Activated CD8-positive, alpha-beta memory T cell treated with anti-CD3 and anti-CD28 coated beads for 48 hours (primary cell): Measurements from ENCODE around the gene PPM1B.
A peak's percentile ranks its signal among the peaks of the same experiment; 100 is the strongest.
"Not testable (repeated sequence)": the region's sequence is repeated elsewhere in the genome, so short reads cannot be mapped to it uniquely, and the experiment has no call there.

Experiments
- DNase-seq, 3 experiments: peaks; one replicate each; pipeline ENCODE4 v3.0.0-alpha.2; 2020; ENCODE audit warnings: low read depth in 2 of 3, low spot score in 2 of 3

Gene PPM1B

DNA sequence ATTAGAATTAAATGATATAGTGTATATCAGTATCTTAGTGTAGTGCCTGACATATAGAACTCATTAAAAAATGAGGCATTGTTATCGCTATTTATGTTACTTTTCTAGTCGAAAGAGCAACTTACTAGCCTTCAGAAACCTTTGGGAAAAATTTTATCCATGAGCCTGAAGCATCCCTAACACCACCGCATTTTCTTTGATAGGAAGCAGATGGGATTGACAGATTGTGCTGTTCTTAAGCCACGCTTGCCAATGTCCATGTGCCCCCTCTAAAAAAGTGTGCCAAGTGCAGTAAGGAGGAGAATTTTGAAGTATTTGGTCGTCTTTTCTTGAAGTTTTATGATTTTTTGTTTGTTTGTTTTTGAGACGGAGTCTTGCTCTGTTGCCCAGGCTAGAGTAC, 29.1 kb downstream of the PPM1B start:
- DNase-seq: no peak

DNA sequence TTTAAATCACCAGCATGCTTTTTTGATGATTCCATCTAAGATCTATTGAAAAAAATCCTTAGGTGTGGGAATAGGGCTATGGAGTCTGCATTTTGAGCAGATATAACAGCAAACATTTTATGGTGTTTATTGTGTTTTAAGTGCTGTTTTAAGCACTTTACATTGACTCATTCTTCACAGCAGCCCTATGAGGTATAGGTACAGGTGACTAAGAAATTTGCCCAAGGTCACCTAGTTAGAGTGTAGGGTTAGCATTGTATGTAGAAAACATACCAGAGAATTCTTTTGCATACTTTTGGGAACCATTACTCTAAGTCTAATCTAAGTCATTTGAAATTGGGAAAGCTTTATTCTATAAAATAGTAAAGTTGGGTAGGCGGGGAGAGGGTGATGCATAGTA, 31.3 kb downstream of the PPM1B start:
- no peak for DNase-seq

GRCh38 chr2:44200759-44201158, 32.1 kb downstream of the PPM1B start:
- no peak for DNase-seq

DNA sequence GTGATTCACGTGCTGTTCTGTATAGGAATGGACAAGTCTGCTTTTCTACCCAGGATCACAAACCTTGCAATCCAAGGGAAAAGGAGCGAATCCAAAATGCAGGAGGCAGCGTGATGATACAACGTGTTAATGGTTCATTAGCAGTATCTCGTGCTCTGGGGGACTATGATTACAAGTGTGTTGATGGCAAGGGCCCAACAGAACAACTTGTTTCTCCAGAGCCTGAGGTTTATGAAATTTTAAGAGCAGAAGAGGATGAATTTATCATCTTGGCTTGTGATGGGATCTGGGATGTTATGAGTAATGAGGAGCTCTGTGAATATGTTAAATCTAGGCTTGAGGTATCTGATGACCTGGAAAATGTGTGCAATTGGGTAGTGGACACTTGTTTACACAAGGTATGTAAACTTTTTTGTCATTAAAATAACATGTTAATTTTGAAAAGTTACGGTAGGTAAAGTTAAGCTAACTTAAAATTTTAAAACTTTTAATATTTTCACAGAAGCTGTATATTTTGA, 33.0 kb downstream of the PPM1B start:
- DNase-seq: no peak

DNA sequence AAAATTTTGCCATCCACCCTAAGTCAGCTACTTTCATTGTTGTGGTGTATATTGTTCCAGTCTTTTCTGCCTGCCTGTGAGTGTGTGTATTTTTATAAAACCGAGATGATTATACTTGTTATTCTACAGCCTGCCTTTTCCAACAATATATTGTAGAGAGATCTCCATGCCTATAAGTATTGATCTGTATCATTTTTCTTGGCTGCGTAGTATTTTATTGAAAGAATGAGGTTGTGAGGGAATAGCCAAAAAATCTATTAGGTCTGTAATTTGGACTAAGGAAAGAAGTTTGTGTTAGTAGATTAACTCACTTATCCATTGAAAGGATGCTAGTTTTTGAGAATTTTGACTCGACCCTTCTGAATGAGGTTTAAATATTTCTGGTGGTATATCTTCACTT, 34.9 kb downstream of the PPM1B start:
- no peak for DNase-seq

DNA sequence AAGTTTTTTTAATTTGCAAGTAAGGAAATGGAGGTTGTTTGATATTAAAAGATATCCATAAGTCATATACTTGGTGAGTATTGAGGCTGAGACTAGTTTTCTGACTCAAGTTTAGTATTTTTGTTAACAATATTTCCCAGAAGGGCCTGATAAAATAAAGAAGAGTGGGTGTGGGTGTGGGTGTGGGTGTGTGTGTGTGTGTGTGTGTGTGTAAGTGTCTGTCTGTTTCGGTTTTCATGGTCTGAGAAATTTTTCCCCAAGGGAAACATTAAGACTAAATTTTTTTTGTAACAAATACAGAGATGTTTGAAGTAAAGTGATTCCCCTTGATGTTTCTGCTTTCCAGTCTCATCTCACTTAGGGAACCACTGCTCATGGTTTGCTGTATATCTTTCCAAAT, 36.5 kb downstream of the PPM1B start:
- no peak for DNase-seq

DNA sequence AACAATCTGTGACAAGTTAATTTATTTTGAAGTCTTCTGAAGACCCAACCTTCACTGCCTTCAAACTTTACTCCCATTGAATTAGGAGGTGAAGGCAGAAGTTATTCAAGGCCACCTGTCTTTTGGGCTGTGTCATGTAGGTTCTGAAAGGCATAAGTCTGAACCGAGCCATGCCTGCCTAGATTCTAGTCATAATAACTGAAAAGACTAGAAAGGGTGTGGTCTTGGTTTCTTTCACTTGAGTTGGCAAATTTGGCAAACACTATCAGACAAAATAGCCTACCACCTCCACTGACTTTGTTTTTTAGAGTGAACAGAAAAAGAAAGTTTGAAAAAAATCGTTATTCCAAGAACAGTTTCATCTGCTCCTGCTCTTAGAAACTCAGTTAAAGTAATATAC, 38.4 kb downstream of the PPM1B start:
- DNase-seq: no peak

GRCh38 chr2:44207648-44208047, 39.0 kb downstream of the PPM1B start:
- DNase-seq: not testable (repeated sequence)

DNA sequence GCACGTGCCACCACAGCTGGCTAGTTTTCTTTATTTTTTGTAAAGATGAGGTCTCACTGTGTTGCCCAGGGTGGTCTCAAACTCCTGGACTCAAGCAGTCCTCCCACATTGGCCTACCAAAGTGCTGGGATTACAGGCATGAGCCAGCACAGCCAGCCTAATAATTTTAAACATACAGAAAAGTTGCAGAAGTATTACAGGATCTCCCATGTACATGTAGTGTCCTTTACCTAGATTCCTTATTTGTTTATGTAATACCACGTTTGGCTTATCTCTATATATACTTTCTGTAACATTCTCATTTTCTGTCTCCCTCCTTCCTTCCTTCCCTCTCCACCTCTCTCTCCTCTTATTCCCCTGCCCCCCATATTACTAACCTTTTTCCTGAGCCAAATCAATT, 41.7 kb downstream of the PPM1B start:
- no peak for DNase-seq

DNA sequence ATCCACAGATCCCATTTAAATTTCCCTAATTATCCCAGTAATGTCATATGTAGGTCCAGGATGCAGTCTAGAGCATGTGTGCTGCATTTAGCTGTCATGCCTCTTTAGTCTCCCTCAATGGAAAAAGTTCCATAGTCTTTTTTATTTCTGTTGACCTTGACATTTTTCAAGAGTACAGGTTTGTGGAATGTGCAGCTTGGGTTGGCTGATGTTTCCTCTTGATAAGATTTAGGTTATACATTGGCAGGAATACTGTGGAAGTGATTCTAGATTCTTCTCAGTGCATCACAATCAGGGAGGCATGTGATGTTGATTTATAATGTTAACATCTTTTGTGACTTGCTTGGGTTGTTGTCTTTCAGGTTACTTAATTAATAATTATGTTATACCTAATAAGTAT, 42.5 kb downstream of the PPM1B start:
- no peak for DNase-seq

DNA sequence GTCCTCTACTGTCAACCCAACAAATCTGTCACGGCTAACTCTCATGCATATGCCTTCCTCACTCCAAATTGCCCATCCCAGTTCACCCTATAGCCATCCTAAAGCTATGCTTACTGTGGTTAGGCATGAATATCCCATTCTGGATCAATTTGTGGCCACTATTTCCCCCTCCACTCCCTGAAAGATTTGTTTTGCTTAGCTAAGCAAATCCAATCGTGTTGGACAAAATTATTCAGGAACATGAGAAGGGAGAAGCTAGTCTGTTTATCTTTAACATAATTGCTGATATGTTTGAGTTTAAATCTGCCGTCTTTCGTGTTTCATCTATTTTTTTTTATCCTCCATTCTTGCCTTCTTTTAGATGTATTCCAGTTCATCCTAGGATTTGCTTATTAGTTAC, 43.6 kb downstream of the PPM1B start:
- no peak for DNase-seq

DNA sequence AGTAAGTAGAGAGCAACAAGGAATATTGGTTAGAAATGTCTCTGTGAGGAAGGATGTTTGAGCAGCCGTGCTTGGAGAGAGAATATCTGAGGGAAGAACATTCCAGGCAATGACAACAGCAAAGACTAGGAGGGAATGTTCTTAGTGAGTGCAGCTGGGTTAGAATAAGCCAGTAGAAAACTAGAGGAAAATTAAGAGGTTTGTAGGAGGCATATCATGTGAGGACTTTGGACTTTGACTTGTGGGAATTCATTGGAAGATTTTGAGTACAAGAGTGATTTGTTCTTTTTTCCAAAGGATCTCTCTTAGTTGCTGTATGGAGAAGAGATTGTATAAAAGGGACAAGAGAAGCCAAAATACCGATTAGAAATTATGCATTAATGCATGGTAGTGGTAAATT, 47.2 kb downstream of the PPM1B start:
- DNase-seq: no peak

DNA sequence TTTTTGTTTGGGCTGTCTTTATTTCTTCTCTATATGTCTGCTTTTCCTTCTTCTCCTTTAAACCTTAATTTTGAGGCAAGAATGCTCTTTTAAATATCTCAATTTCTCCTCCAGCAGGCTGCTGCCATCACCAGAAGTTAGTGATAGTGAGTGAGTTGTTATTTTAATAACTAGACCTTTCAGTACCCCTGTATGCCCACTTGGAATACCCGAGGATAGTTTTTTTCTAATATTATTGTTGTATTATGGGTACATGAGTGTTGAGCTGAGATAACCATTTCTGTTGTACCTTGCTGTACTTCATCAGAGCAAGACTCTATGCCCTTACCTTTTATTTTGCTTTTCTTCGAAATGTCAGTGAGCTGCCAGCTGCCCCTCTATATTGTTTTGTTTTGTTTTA, 50.1 kb downstream of the PPM1B start:
- no peak for DNase-seq

DNA sequence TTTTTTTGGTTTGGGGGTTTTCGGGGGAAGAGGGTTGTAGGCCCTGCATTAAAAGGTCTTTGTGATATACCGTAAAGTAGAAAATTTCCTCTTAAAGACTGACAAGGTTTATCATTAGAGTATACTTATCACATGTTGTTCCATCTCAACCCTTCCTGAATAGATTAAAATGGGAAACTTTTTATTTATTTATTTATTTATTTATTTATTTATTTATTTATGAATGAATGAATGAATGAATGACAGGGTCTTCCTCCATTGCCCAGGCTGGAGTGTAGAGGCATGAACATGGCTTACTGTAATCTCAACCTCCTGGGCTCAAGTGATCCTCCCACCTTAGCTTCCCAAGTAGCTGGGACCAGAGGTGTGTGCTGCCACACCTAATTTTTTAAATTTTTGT, 58.1 kb downstream of the PPM1B start:
- no peak for DNase-seq

- DNase-seq: no peak
Measured at GRCh38 chr2:44230378-44230777, 61.7 kb downstream of the PPM1B start.

DNA sequence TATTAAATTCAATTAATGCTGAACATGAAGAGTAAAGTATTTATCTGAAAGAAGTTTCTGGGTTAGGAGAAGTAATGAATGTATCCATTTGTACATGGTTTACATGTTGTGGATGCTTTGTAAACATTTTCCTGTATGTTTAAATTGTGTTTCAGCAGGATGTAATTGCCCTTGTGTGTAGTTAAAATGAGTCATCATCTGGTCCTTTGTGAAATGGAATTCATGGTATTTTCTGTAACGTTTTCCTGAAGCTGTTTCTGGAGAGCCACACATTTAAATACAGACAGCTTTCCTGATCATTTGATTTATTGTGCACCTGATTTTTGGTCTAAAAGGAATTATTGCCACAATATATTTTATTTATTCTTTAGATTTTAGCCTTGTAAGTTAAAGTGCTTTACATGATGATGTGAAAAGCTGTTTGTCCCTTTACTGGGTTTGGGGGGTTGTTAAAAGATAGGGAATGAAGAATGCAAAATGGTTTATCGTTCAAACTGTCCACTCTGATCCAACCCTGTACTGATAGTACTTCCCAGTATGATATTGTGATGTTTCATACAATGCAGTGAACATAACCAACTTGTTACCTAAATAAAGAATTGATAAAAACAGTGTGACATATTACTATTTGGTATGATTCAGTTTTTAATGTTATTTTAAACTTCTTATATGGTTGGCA, 64.9 kb downstream of the PPM1B start:
- no peak for DNase-seq

DNA sequence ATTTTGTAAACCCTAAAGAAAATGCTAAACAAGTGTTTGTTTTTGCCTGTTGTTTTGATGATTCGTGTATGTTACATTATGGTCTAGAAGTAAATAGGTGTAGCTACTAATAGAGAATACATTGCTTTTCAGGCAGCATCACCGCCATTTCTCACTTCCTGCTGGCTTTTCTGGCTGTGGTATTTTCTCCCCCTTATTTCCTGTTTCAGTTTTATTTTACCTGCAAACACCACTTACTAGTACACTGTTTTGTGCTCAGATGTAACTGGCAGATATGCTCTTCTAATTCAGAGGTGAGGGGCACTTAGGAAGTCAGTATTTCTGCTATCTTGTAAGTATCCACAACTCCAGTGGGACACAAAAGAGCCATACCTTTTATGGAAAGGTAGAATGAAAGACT, 68.5 kb downstream of the PPM1B start:
- no peak for DNase-seq

- no peak for DNase-seq
Measured at GRCh38 chr2:44242904-44243303, 74.2 kb downstream of the PPM1B start.

DNA sequence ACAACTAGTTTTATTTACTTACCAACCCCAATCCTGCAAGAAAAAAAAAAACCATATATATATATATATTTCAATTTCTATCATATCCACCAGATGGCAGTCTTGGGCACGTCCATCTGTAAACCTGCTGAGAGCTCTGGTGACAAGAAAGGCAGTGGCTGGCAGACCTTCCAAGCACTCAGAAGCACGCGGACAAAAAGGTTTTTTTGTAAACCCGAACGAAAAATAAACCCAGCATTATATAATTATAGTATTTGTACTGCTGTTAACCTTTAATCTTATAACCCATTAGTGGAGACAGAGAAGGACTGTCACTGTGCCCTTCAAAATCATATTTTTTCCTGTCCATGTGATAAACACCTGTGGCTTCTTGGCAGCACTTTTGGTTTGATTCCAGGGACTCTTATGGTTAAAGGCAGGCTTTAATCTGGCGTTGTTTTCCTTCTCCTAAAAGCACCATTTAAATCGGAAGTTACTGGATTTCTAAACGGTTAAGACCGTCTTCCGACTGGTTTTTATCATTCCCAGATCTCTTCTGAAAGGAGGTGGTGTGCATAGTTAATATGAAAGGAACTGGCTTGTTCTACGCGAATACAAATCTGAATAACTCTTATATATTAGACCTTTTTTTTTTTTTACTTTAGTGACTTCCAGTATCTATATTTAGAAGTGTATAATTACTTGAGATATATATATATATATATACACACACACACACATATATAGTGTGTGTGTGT, 75.6 kb downstream of the PPM1B start:
- peak in 1 of 3 experiments; percentile 17 for DNase-seq

- no peak for DNase-seq
Measured at GRCh38 chr2:44245083-44245861, 76.6 kb downstream of the PPM1B start.

GRCh38 chr2:44246436-44246835, 77.8 kb downstream of the PPM1B start:
- no peak for DNase-seq

DNA sequence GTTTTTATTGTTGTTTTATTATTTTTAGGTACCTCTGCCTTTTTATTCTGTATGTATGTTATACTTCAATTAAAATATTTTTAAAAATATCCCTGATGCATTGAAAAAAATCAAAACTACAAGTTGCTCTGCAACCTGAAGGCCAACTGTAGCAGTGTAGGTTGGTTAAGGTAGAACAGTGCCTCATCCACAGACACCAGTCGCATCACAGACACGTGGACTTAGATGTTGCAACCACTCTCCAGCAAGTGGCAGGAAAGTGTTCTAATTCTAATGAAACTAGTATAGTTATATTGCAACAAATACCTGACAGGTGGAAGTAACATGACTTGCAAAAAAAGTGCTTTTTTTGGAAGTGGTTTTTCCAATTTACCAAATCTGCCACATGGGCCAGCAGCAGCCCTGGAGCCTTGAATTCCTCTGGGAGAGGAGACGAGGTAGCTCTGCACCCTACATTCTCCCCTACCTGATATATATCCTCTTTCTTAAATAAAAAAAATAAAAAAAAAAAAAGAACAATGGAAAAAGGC, 78.2 kb downstream of the PPM1B start:
- no peak for DNase-seq
